GM19452 (cell line): ENCODE data around the gene CAPN5.

ENCODE experiments used
- ATAC-seq: cut with Tn5 transposase; IDR thresholded peaks from one replicate; pipeline ENCODE4 v1.9.1; 2021; ENCODE audit not compliant: unreplicated experiment

The CAPN5 gene

DNA sequence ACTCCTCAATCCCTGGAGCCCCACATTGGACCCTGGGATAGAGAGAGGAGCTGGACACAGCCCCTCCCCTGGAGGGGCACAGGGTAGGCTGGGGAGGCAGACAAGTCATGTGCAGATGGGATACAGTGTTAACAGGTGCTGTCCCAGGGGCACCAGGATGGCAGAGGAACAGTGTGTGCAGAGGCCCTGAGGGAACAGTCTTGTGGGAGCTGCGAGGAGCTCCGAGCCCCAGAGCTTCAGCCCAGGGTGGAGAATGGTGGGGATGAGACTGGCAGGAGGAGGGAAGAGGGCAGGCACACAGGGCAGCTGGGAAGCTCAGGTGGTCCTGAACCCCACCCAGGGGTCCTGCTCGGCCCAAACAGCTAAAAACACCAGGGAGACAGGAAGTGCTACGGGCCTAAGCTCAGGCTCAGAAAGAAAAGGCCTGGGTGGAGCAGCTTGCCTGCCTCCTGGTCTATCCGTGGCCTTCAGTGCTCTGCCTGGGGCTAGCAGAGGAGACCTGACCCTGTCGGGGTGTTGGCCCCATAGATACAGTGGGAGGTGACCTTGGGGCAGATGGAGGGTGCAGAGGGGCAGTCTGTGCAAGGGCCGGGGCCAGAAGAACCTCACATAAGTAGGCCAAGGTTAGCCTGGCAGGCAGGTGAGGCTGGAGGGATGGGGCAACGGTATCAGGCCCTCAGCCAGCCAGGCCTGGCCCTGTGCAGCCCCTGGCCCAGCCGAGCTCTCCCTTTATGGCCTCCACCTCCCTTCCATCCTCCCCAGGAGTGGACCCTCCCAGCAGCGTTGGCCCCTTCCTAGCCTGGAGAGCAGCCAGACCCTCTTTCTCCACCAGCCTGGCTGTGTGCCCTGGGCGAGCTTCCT, 15.4 kb downstream of the CAPN5 start:
- ATAC-seq = no peak

DNA sequence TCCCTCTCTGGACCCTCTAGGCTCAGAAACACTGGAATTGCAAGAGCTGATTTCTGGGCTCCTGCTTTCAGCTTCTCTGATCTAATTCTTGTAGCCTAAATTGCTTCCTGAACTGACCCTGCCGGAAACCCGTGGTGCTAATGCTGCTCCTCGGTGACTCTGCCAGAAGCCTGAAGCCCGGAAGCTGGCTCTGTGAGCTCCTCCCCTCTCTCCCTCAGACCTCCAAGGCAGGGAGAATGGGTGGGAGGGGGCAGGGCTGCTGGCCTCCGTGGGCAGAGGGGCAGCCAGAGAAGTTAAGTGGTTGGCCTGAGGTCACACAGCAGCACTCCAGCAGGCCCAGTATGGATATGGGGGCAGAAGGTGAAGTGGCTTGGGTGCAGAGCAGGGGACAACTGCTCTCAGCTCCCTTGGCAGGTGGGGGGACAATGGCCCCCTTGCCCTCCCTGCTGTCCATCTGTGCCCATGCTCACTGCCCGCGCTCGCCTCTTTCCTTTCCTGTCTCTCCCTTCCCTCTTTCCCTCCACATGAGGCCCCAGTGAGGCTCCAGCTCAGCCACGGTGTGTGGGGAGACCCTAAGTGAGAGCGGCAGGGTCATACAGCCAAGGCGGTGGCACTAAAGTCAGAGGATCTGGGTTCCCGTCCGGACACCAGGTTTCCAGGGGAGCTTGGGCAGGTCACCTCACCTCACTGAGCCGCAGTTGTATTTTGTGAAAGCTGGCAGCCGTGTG, 16.2 kb downstream of the CAPN5 start:
- no peak for ATAC-seq

- ATAC-seq = no peak
These were observed 16.9 kb downstream of the CAPN5 start for GRCh38 chr11:77083566-77084245.

GRCh38 chr11:77084581-77085191, 17.9 kb downstream of the CAPN5 start:
- no peak for ATAC-seq

DNA sequence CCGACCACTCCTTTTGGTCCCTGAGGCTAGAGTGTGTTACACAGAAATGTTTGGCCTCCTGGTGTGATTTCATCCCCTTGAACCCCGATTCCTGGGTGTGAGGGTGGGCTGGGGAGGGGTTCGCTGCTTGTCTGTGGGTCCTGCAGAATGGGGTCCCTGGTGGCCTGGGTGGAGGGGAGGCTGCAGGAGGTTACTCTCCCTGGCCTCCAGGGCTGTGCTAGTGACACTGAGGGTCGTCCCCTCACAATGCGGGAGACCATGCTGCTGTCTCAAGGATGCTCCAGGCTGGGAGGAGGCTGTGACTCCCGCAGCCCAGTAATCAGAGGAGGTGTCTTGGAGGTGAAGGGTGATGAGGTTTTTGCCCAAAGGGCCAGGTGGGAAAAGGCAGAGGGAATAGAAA, 18.9 kb downstream of the CAPN5 start:
- no peak for ATAC-seq

- ATAC-seq = no peak
These were observed 20.0 kb downstream of the CAPN5 start for GRCh38 chr11:77086521-77087472.

DNA sequence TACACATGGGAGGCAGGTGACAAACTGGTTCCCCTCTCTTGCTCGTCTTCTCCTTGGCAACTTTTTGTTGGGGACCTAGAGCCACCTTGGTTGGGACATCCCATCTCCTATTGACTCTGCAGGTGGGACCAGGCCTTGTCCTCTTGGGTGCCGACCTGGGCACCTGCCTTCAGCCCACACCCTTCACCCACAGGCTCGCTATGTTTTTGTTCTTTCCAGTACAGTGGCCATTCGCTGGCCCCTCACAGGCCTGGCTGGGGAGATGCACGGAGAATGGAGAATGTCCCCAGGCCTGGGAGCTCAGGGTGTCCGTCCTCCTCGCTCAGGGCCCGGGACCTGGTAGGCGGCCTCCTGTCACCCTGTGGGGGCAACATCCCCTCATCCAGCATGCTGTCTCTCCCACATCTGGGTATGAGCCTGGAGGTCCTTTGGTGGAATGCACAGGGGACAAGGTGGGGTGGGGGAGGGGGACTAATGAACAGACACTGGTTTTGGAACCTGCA, 21.0 kb downstream of the CAPN5 start:
- no peak for ATAC-seq

DNA sequence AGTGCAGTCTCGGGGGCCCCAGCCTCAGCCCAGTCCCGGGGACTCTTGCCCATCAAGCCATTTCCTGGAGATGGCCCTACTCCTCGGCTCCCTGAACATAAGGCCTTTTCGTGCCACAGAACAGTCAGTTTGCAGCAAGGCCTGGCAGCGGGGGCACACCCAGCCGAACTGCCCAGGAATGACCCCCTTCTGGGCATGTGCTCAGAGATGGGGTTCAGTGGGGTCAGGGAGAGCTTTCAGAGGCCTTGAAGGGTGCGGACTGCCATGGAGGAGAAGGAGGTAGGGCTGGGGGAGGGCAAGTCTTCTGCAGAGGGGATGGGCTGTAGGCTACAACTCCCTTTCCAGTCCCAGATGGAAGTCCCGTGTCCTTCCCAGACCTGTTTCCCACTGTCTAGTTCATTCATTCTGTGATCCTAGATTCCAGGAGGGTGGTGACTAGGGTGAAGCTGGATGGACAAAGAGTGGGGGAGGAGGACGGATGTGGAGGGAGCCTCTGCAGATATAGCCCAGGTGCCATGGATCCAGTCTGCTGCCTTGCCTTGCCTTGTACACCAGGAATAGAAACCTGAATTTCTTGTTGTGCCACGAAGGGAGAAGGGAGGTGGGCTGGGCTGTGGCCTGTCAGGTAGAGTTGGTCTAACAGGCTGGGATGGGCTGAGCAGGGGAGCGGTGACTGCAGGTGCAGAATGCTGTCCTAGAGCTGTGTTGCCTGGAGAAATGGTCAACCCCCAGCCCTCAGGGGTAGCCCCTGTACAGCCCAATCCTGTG, 21.6 kb downstream of the CAPN5 start:
- ATAC-seq = no peak

- ATAC-seq = no peak
These were observed 22.3 kb downstream of the CAPN5 start for GRCh38 chr11:77089004-77089545.

DNA sequence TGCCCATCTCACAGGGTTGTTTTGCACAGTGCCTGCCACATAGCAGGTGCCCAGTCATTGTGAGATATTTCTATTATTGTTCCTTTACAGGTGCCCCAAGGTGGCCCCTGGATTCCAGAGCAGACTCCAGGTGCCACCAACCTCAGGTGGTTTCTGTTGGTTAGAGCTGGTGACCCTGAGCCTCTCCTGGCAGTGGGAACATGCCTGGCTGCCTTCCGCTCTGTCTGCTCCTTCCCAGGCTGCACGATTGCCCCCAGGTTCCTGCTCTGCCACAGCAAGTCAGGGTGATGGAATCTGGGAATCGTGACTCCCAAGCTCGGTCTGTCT, 23.2 kb downstream of the CAPN5 start:
- ATAC-seq = no peak

GRCh38 chr11:77090373-77091111, 23.8 kb downstream of the CAPN5 start:
- ATAC-seq = peak; percentile 14

DNA sequence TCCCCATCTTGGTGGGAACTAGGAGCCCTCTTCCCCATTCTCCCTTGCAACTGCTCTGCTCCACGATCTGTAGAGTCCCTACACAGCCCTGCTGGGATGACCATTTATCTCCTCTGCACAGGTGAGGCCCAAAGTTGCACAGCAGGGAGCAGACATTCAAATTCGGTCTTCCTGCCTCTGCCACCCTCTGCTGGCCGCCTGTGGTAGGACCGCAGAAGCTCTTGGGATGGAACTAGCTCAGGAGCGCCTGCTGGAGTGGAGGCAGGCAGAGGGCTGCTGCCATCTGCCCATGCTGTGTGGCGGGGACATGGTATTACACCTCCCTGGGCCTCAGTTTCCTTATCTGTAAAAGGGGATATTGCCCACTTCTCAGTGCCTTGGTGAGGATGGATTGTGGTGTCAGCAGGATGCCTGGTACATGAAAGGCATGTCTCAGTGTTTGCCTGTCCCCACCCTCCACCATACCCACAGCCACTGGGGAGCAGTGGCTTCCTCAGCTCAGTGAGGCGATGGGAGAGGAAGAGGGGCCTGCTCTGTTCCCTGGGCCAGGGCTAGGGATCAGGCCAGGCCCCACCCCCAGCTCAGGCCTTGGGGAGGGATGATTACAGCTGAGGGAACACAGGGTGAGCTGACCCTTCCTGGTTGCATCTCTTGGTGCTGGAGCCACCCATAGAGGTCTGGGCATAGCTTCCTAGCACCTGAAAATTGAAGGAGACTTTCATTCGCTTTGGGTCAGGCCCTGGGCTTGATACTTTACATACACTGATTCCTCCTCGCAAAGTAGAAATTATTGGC, 24.6 kb downstream of the CAPN5 start:
- ATAC-seq = peak; percentile 91

GRCh38 chr11:77092382-77092781, 25.6 kb downstream of the CAPN5 start:
- ATAC-seq = no peak

DNA sequence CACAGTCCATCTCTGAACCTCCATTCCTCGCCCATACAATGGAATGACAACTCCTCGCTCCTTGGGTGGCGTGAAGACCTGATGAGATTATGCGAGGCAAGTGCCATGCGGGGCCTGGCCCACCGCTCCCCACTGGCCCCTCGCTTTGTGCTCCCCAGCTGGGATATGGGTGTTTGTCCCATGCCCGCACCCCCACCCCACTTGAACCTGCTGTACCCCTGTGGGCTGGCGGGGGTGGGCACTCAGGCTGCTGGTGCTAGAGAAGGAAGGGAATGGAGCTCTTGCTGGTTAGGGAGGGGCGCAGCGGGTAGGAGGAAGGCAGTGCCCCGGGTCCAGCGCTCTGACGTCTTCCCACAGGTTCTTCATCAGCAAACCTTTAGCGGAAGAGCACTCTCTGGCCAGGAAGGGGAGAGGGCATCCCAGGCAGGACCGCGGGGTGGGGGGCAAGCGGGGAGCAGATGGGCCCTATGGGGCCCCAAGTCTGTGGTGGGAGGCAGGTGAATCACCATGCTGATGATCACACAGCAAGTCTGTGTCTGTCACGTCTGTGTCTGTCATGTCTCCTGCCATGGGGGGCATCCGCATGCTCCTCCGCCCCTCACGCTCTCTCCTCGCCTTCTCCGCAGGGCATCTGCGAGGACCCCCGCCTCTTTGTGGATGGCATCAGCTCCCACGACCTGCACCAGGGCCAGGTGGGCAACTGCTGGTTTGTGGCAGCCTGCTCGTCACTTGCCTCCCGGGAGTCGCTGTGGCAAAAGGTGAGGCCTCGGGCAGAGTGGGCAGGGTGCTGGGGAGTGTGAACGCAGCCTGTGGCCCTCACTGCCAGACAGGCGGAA, 26.5 kb downstream of the CAPN5 start:
- no peak for ATAC-seq

DNA sequence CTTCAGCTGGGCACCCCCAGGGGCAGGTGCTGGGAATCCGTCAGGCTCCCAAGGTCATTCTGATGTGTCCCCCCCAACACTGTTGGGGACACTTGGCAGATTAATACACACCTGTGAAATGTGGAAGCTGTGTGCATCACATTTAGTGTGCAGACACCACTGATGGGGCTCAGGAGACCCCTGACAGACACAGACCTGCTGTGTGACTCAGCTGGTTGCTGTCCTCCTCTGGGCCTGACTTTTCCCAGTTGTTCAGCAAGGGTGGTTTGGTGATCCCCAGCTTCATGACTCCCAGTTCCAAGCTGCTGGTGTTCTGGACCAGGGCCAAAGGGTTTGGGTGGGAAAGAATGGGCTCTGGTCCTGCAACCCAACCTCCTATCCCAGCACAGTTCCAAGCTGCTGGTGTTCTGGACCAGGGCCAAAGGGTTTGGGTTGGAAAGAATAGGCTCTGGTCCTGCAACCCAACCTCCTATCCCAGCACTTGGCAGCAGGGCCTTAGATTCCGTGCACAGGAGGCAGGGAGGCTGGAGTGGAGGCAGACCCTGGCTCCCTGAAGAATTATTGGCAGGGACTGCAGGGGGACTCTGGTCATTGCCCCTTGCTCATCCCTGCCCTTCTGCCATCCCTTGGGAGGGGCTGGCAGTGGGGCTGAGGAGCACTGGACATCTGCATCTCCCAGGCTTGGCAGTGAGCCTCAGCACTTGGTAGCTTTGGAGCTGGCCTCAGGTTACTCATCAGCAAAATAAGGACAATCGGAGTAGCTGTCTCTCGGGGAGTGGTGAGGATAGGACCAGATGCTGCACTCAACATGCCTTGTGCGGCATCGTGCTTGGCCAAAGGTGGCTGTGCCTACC, 27.4 kb downstream of the CAPN5 start:
- ATAC-seq = no peak

- no peak for ATAC-seq
These were observed 28.1 kb downstream of the CAPN5 start for GRCh38 chr11:77094841-77095365.
